ENCODE data around the gene C16orf87.

C16orf87 gene

GRCh38 chr16:46843898-46844642, 13.1 kb upstream of the C16orf87 start:
- Histone ChIP-seq H3K27ac (replicated peaks) (no peak overlapping the region), H3K27me3 (ENCODE audit: insufficient read depth, poor library complexity, severe bottlenecking) (no peaks in the 10 kb centered on the region), H3K4me3 (replicated peaks; ENCODE audit: insufficient read depth, low read length) (no peak overlapping the region)
- no peak for DNase-seq (ENCODE audit: low read depth in 1 of 2, low spot score in 1 of 2)
- no peak for TF ChIP-seq POLR2AphosphoS5 (IDR thresholded peaks at IDR 0.05; ENCODE audit: low read depth)

GRCh38 chr16:46842192-46842895, 11.4 kb upstream of the C16orf87 start:
- no peak for DNase-seq (ENCODE audit: low read depth in 1 of 2, low spot score in 1 of 2)
- Histone ChIP-seq H3K27ac (replicated peaks) (no peak overlapping the region), H3K27me3 (ENCODE audit: insufficient read depth, poor library complexity, severe bottlenecking) (no peaks in the 10 kb centered on the region), H3K4me3 (replicated peaks; ENCODE audit: insufficient read depth, low read length) (no peak overlapping the region)
- TF ChIP-seq GABPA (IDR thresholded peaks at IDR 0.05; ENCODE audit: low read depth) (no peak), REST (IDR thresholded peaks at IDR 0.05; ENCODE audit: insufficient replicate concordance, low read depth) (no peak), POLR2AphosphoS5 (IDR thresholded peaks at IDR 0.05; ENCODE audit: low read depth) (no peak), CTCF (IDR thresholded peaks at IDR 0.05; ENCODE audit: insufficient read depth, low read length) (no peak), SPI1 (IDR thresholded peaks at IDR 0.05; ENCODE audit: borderline replicate concordance, low read depth) (no peak)

- no peak overlapping the region for H3K27ac ChIP-seq (replicated peaks)
- no peak overlapping the region for H3K4me3 ChIP-seq (replicated peaks; ENCODE audit: insufficient read depth, low read length)
- DNase-seq (ENCODE audit: low read depth in 1 of 2, low spot score in 1 of 2): no peak
- no peak for TF ChIP-seq SPI1 (IDR thresholded peaks at IDR 0.05; ENCODE audit: borderline replicate concordance, low read depth)
- no peak for TF ChIP-seq GABPA (IDR thresholded peaks at IDR 0.05; ENCODE audit: low read depth)
- no peak for TF ChIP-seq CTCF (IDR thresholded peaks at IDR 0.05; ENCODE audit: insufficient read depth, low read length)
- no peak for TF ChIP-seq POLR2AphosphoS5 (IDR thresholded peaks at IDR 0.05; ENCODE audit: low read depth)
- TF ChIP-seq REST (IDR thresholded peaks at IDR 0.05; ENCODE audit: insufficient replicate concordance, low read depth): no peak
- H3K27me3 ChIP-seq (ENCODE audit: insufficient read depth, poor library complexity, severe bottlenecking): no peaks in the 10 kb centered on the region
These were observed 9.0 kb upstream of the C16orf87 start for GRCh38 chr16:46839986-46840443.

Data from HL-60 (cell line).